GM23338 (cell line): ENCODE results near the gene FAM98C. TPM values are rescaled to one million over a fixed set of nuclear protein-coding genes. Genes with fewer than 3 reads are reported as not detected.

Experiments used
- ATAC-seq: fragments of 200-7000 bp; cut with Tn5 transposase; 3 replicates; pipeline ENCODE4 v1.9.1; 2020
- DNase-seq: peaks from one replicate; pipeline ENCODE4 v3.0.0-alpha.2; 2015; ENCODE audit warnings: low spot score
- H2AFZ ChIP-seq: fragments of 200-600 bp; sonication (generic); 2 replicates; pipeline ENCODE4 v1.8.0; 2016; ENCODE audit warnings: antibody characterized with exemption, mild to moderate bottlenecking, moderate library complexity
- H3F3A ChIP-seq: fragments of 200-600 bp; sonication (generic); replicated peaks from 2 replicates; pipeline ENCODE4 v1.8.0; 2017; ENCODE audit warnings: antibody characterized with exemption, mixed run types, low read depth
- H3K27ac ChIP-seq: fragments of 200-600 bp; sonication (generic); 2 replicates; pipeline ENCODE4 v1.6.1; 2016; ENCODE audit warnings: low read depth
- H3K27me3 ChIP-seq: fragments of 200-600 bp; sonication (generic); 2 replicates; pipeline ENCODE4 v1.8.0; 2016; ENCODE audit warnings: mild to moderate bottlenecking, mixed run types, moderate library complexity; ENCODE audit not compliant: insufficient read depth
- H3K36me3 ChIP-seq: fragments of 200-600 bp; sonication (generic); 2 replicates; pipeline ENCODE4 v1.8.0; 2016; ENCODE audit warnings: mild to moderate bottlenecking; ENCODE audit not compliant: insufficient read depth
- H3K4me1 ChIP-seq: fragments of 200-600 bp; sonication (generic); 2 replicates; pipeline ENCODE4 v1.8.0; 2016; ENCODE audit warnings: mild to moderate bottlenecking, moderate library complexity; ENCODE audit not compliant: insufficient read depth
- H3K4me2 ChIP-seq: fragments of 200-600 bp; sonication (generic); 2 replicates; pipeline ENCODE4 v1.7.1; 2017; ENCODE audit warnings: mixed run types
- H3K4me3 ChIP-seq: fragments of 200-600 bp; sonication (generic); 2 replicates; pipeline ENCODE4 v1.6.1; 2016; ENCODE audit warnings: mixed run types
- H3K79me2 ChIP-seq: fragments of 200-600 bp; sonication (generic); replicated peaks from 2 replicates; pipeline ENCODE4 v1.8.0; 2017; ENCODE audit warnings: mild to moderate bottlenecking; ENCODE audit not compliant: insufficient read depth
- H3K9me2 ChIP-seq: fragments of 200-600 bp; sonication (generic); 2 replicates; pipeline ENCODE4 v1.8.0; 2017; ENCODE audit not compliant: insufficient read depth
- H4K20me1 ChIP-seq: fragments of 200-600 bp; sonication (generic); replicated peaks from 2 replicates; pipeline ENCODE4 v1.8.0; 2017; ENCODE audit warnings: mild to moderate bottlenecking; ENCODE audit not compliant: insufficient read depth
- H3K27ac Mint-ChIP-seq: 2 replicates; pipeline ENCODE4 v1.8.0; 2020; ENCODE audit warnings: inconsistent platforms, mild to moderate bottlenecking, moderate library complexity, mixed read lengths
- H3K27me3 Mint-ChIP-seq: 3 replicates; pipeline ENCODE4 v1.8.0; 2022; ENCODE audit warnings: low read depth, mild to moderate bottlenecking, moderate library complexity, mixed read lengths, inconsistent platforms; ENCODE audit not compliant: insufficient read depth, poor library complexity
- H3K36me3 Mint-ChIP-seq: 3 replicates; pipeline ENCODE4 v1.8.0; 2021; ENCODE audit warnings: low read depth, mild to moderate bottlenecking, inconsistent platforms, moderate library complexity, mixed read lengths
- H3K4me1 Mint-ChIP-seq: 3 replicates; pipeline ENCODE4 v1.8.0; 2020; ENCODE audit warnings: mild to moderate bottlenecking, inconsistent platforms, mixed read lengths
- H3K4me3 Mint-ChIP-seq: 3 replicates; pipeline ENCODE4 v1.8.0; 2021; ENCODE audit warnings: moderate library complexity, mild to moderate bottlenecking, inconsistent platforms, mixed read lengths
- H3K9me3 Mint-ChIP-seq: 3 replicates; pipeline ENCODE4 v1.8.0; 2020; ENCODE audit warnings: moderate library complexity, mild to moderate bottlenecking, inconsistent platforms, mixed read lengths
- CREB1 ChIP-seq: fragments of 250-450 bp; sonication (Bioruptor Pico); IDR thresholded peaks from 2 replicates; pipeline ENCODE4 v1.5.0; 2020; ENCODE audit warnings: low read depth, mild to moderate bottlenecking, moderate library complexity
- EZH2 ChIP-seq: fragments of 200-600 bp; sonication (generic); IDR thresholded peaks from one replicate; pipeline ENCODE4 v1.8.0; 2017; ENCODE audit warnings: antibody characterized with exemption, mild to moderate bottlenecking, low read depth; ENCODE audit not compliant: unreplicated experiment
- EZH2phosphoT487 ChIP-seq: fragments of 200-600 bp; sonication (generic); IDR thresholded peaks from one replicate; pipeline ENCODE4 v1.8.1; 2018; ENCODE audit warnings: antibody characterized with exemption; ENCODE audit not compliant: unreplicated experiment
- JUNB ChIP-seq: IDR thresholded peaks from one replicate; pipeline ENCODE4 v1.6.1; 2016; ENCODE audit warnings: antibody characterized with exemption; ENCODE audit not compliant: unreplicated experiment
- NANOG ChIP-seq: IDR thresholded peaks from 2 replicates; pipeline ENCODE4 v1.6.1; 2016; ENCODE audit warnings: antibody characterized with exemption, borderline replicate concordance
- POLR2AphosphoS5 ChIP-seq: IDR thresholded peaks from 2 replicates; pipeline ENCODE4 v1.6.1; 2016; ENCODE audit warnings: antibody characterized with exemption, low read depth
- REST ChIP-seq: IDR thresholded peaks from one replicate; pipeline ENCODE4 v1.6.1; 2018; ENCODE audit warnings: antibody characterized with exemption; ENCODE audit not compliant: unreplicated experiment
- STAT1 ChIP-seq: IDR thresholded peaks from one replicate; pipeline ENCODE4 v1.6.1; 2016; ENCODE audit warnings: antibody characterized with exemption; ENCODE audit not compliant: unreplicated experiment
- ZNF114 ChIP-seq: fragments of 250-450 bp; sonication (Bioruptor Pico); IDR thresholded peaks from 2 replicates; pipeline ENCODE4 v1.5.0; 2020; ENCODE audit warnings: mild to moderate bottlenecking, moderate library complexity
- ZNF331 ChIP-seq: fragments of 250-450 bp; sonication (Bioruptor Pico); IDR thresholded peaks from 2 replicates; pipeline ENCODE4 v1.5.0; 2020; ENCODE audit warnings: low read depth, mild to moderate bottlenecking, moderate library complexity
- polyA plus RNA-seq: library from polyadenylated mRNA; unstranded; fragments of >200 nt; fragmentation: Nextera tagmentation; extraction: Ambion mirVana; gene quantifications from 2 replicates; pipeline ENCODE4 v1.2.1, GENCODE V29; 2016
- total RNA-seq: library from RNA; depleted of rRNA; stranded (reverse); fragments of >200 nt; shearing (Covaris generic); gene quantifications from 2 replicates; pipeline ENCODE4 v1.2.3, GENCODE V29; 2014
- TF ChIP-seq, protein P1 (sequence below): IDR thresholded peaks from 2 replicates; pipeline ENCODE4 v1.6.1; 2016; ENCODE audit warnings: antibody characterized with exemption
- TF ChIP-seq, protein P2 (sequence below): fragments of 250-450 bp; sonication (Bioruptor Pico); IDR thresholded peaks from 2 replicates; pipeline ENCODE4 v1.5.0; 2020; ENCODE audit warnings: mild to moderate bottlenecking, moderate library complexity
- TF ChIP-seq, protein P3 (sequence below), 2 experiments: fragments of 200-600 bp in 1 of 2; sonication (generic) in 1 of 2; conservative IDR thresholded peaks; 2 replicates each; pipeline versions ENCODE4 v1.5.1 to v1.6.1; 2016 to 2017; ENCODE audit warnings: antibody characterized with exemption in 2 of 2, low read depth in 2 of 2, mild to moderate bottlenecking in 2 of 2, moderate library complexity in 1 of 2

FAM98C gene
- total and polyA plus RNA-seq, 2 experiments from 2014 or later, result 4.3 to 7.6 TPM

GRCh38 chr19:38442736-38443135 lies 39.8 kb downstream of the FAM98C start:
- H2AFZ ChIP-seq, result no peak overlapping the region
- H3K4me3 Mint-ChIP-seq, result no peak overlapping the region
- H3K79me2 ChIP-seq, result no peaks in the 10 kb centered on the region
- H3K27me3 ChIP-seq, result no peaks in the 10 kb centered on the region
- H3K36me3 ChIP-seq, result peaks cover 10% of the 10 kb centered on the region; the same call in 1 of the 2 replicates
- TF ChIP-seq EZH2 (no peak), STAT1 (no peak), ZNF114 (CRISPR knock-in tag) (no peak), JUNB (no peak), EZH2phosphoT487 (no peak), CREB1 (CRISPR knock-in tag) (no peak), POLR2AphosphoS5 (no peak), ZNF331 (no peak), NANOG (no peak), REST (no peak)
- TF ChIP-seq, protein P1, sequence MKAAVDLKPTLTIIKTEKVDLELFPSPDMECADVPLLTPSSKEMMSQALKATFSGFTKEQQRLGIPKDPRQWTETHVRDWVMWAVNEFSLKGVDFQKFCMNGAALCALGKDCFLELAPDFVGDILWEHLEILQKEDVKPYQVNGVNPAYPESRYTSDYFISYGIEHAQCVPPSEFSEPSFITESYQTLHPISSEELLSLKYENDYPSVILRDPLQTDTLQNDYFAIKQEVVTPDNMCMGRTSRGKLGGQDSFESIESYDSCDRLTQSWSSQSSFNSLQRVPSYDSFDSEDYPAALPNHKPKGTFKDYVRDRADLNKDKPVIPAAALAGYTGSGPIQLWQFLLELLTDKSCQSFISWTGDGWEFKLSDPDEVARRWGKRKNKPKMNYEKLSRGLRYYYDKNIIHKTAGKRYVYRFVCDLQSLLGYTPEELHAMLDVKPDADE, result no peak
- TF ChIP-seq, protein P2, sequence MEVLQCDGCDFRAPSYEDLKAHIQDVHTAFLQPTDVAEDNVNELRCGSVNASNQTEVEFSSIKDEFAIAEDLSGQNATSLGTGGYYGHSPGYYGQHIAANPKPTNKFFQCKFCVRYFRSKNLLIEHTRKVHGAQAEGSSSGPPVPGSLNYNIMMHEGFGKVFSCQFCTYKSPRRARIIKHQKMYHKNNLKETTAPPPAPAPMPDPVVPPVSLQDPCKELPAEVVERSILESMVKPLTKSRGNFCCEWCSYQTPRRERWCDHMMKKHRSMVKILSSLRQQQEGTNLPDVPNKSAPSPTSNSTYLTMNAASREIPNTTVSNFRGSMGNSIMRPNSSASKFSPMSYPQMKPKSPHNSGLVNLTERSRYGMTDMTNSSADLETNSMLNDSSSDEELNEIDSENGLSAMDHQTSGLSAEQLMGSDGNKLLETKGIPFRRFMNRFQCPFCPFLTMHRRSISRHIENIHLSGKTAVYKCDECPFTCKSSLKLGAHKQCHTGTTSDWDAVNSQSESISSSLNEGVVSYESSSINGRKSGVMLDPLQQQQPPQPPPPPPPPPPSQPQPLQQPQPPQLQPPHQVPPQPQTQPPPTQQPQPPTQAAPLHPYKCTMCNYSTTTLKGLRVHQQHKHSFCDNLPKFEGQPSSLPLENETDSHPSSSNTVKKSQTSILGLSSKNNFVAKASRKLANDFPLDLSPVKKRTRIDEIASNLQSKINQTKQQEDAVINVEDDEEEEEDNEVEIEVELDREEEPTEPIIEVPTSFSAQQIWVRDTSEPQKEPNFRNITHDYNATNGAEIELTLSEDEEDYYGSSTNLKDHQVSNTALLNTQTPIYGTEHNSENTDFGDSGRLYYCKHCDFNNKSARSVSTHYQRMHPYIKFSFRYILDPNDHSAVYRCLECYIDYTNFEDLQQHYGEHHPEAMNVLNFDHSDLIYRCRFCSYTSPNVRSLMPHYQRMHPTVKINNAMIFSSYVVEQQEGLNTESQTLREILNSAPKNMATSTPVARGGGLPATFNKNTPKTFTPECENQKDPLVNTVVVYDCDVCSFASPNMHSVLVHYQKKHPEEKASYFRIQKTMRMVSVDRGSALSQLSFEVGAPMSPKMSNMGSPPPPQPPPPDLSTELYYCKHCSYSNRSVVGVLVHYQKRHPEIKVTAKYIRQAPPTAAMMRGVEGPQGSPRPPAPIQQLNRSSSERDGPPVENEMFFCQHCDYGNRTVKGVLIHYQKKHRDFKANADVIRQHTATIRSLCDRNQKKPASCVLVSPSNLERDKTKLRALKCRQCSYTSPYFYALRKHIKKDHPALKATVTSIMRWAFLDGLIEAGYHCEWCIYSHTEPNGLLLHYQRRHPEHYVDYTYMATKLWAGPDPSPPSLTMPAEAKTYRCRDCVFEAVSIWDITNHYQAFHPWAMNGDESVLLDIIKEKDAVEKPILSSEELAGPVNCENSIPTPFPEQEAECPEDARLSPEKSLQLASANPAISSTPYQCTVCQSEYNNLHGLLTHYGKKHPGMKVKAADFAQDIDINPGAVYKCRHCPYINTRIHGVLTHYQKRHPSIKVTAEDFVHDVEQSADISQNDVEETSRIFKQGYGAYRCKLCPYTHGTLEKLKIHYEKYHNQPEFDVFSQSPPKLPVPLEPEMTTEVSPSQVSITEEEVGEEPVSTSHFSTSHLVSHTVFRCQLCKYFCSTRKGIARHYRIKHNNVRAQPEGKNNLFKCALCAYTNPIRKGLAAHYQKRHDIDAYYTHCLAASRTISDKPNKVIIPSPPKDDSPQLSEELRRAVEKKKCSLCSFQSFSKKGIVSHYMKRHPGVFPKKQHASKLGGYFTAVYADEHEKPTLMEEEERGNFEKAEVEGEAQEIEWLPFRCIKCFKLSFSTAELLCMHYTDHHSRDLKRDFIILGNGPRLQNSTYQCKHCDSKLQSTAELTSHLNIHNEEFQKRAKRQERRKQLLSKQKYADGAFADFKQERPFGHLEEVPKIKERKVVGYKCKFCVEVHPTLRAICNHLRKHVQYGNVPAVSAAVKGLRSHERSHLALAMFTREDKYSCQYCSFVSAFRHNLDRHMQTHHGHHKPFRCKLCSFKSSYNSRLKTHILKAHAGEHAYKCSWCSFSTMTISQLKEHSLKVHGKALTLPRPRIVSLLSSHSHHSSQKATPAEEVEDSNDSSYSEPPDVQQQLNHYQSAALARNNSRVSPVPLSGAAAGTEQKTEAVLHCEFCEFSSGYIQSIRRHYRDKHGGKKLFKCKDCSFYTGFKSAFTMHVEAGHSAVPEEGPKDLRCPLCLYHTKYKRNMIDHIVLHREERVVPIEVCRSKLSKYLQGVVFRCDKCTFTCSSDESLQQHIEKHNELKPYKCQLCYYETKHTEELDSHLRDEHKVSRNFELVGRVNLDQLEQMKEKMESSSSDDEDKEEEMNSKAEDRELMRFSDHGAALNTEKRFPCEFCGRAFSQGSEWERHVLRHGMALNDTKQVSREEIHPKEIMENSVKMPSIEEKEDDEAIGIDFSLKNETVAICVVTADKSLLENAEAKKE (CRISPR knock-in tag), result no peak
- TF ChIP-seq, protein P3, sequence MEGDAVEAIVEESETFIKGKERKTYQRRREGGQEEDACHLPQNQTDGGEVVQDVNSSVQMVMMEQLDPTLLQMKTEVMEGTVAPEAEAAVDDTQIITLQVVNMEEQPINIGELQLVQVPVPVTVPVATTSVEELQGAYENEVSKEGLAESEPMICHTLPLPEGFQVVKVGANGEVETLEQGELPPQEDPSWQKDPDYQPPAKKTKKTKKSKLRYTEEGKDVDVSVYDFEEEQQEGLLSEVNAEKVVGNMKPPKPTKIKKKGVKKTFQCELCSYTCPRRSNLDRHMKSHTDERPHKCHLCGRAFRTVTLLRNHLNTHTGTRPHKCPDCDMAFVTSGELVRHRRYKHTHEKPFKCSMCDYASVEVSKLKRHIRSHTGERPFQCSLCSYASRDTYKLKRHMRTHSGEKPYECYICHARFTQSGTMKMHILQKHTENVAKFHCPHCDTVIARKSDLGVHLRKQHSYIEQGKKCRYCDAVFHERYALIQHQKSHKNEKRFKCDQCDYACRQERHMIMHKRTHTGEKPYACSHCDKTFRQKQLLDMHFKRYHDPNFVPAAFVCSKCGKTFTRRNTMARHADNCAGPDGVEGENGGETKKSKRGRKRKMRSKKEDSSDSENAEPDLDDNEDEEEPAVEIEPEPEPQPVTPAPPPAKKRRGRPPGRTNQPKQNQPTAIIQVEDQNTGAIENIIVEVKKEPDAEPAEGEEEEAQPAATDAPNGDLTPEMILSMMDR (conservative IDR thresholded peaks at IDR 0.05; ENCODE audit: low read depth in 2 of 2), result no peak
- H3K4me1 ChIP-seq, result peaks cover 6% of the 10 kb centered on the region; the same call in 1 of the 2 replicates
- peaks cover 7% of the 10 kb centered on the region for H3K27me3 Mint-ChIP-seq
- H3K4me2 ChIP-seq, result no peak overlapping the region
- peaks cover 20% of the 10 kb centered on the region for H3K4me1 Mint-ChIP-seq
- no peaks in the 10 kb centered on the region; the same call in 1 of the 2 replicates for H4K20me1 ChIP-seq
- H3K36me3 Mint-ChIP-seq, result peaks cover 46% of the 10 kb centered on the region
- H3K9me2 ChIP-seq, result no peaks in the 10 kb centered on the region
- H3K4me3 ChIP-seq, result no peak overlapping the region
- 0 out of 2 replicates have a peak, but pooled peaks cover 2% of the 10 kb centered on the region for H3F3A ChIP-seq
- no peak overlapping the region for H3K27ac Mint-ChIP-seq
- H3K27ac ChIP-seq, result no peak overlapping the region
- H3K9me3 Mint-ChIP-seq, result no peaks in the 10 kb centered on the region; the same call in 2 of the 3 replicates
- no peak for ATAC-seq
- DNase-seq, result no peak
